HG03342 (cell line): ENCODE data around the gene USP54.
A peak's percentile ranks its signal among the peaks of the same experiment; 100 is the strongest.
"Not testable (repeated sequence)": the region's sequence is repeated elsewhere in the genome, so short reads cannot be mapped to it uniquely, and the experiment has no call there.

Experiments
- ATAC-seq: cut with Tn5 transposase; IDR thresholded peaks from one replicate; pipeline ENCODE4 v1.9.1; 2021; ENCODE audit warnings: mild to moderate bottlenecking, moderate library complexity; ENCODE audit not compliant: unreplicated experiment

USP54 gene, protein sequence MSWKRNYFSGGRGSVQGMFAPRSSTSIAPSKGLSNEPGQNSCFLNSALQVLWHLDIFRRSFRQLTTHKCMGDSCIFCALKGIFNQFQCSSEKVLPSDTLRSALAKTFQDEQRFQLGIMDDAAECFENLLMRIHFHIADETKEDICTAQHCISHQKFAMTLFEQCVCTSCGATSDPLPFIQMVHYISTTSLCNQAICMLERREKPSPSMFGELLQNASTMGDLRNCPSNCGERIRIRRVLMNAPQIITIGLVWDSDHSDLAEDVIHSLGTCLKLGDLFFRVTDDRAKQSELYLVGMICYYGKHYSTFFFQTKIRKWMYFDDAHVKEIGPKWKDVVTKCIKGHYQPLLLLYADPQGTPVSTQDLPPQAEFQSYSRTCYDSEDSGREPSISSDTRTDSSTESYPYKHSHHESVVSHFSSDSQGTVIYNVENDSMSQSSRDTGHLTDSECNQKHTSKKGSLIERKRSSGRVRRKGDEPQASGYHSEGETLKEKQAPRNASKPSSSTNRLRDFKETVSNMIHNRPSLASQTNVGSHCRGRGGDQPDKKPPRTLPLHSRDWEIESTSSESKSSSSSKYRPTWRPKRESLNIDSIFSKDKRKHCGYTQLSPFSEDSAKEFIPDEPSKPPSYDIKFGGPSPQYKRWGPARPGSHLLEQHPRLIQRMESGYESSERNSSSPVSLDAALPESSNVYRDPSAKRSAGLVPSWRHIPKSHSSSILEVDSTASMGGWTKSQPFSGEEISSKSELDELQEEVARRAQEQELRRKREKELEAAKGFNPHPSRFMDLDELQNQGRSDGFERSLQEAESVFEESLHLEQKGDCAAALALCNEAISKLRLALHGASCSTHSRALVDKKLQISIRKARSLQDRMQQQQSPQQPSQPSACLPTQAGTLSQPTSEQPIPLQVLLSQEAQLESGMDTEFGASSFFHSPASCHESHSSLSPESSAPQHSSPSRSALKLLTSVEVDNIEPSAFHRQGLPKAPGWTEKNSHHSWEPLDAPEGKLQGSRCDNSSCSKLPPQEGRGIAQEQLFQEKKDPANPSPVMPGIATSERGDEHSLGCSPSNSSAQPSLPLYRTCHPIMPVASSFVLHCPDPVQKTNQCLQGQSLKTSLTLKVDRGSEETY (N-terminal part only)

DNA sequence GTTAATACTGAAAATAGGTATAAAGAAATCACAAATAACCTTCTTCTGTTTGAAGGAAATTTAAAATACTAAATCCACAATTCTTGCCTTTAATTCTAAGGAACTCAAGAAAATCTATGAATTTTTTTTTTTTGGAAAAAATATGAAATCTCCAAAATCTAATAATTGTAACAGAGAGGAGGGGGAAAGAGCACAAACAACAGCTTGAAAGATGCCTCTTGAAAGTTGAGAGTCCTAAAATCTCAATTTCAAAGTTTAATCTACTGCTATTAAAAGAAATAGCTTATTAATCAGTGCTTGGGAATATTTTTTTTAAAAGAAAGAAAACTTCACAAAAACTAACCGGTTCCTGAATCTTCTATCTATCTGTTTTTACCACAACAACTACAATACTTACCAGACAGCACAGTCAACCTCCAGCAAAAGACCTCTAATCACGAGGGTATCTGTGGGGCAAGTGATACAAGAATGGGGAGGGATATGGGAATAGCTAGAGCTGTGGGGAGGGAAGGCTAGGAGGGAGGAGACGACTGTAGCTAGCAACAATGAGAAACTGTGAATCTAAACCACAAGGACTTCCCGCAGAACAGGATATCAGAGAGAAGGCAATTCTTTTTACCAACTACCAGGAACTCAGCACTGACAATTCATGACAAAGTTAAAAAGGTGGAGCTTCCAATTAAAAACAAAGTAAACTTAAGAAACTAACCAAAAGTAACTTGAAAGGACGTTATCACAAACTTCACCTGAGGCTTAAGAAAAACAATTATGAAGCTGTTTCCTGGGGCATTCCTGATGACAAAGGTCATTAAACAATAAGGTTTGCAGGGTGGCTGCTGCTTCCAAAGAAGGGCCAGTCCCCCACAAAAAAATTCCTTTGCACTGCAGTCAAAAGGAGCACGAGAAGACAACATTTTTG is at the start of gene USP54:
Gene USP54 (minus strand): TSS at position 462 of the 919 bp plus-strand sequence. CDS start 15,684 bp downstream, outside the sequence.
- no peak for ATAC-seq

DNA sequence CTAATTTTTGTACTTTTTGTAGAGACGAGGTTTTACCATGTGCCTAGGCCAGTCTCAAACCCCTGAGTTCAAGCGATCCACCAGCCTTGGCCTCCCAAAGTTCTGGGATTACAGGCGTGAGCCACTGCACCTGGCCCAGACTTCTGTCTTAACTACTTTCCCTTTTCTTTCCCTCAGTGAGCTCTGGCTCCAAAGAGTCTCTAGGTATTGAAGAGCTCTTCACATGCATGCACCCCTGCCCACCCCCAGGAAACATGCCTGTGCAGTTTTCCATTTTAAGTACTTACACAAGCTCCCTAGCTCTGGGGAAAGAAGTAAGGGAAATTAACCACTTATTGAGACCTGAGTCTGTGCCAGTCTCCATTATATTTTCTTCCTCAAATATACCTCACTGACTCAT is 48.1 kb upstream of the USP54 start:
- no peak for ATAC-seq

DNA sequence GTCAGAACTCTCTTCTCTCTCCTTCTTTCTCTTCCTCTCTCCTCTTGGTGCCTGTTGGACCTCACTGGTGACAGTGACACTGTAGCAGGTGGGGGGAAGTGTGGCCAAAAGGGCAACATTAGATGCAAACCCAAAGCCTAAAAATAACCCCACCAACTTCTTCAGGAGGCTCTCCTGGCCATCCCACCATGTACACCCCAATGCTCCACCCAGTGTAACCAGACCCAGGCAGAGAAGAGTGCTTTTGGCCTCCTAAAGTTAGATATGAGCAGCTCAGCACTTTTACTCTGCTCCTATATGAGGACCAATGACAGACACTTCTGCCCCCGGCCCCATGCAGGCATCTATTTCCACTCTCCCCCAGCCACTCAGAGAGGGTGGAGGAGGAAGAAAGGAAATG is 44.6 kb upstream of the USP54 start:
- no peak for ATAC-seq

DNA sequence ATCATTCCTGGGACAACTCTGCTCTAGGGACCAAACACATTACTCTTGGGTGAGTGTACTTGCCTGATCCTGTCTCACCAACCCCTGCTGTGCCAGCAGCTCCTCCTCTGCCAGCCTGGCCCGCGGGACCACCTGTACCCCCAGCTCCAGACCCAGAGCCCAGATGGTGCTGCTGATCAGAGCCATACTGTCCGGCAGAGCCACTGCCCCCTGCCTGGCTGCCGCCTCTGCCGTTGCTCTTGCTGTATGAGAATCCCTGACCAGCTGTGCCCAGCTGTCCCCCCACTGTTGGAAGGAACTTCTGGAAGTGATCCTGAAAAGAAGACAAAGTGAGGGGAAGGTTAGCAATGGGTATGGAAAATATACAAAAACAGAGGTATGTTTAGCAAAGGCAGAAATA is 43.3 kb upstream of the USP54 start:
- no peak for ATAC-seq

DNA sequence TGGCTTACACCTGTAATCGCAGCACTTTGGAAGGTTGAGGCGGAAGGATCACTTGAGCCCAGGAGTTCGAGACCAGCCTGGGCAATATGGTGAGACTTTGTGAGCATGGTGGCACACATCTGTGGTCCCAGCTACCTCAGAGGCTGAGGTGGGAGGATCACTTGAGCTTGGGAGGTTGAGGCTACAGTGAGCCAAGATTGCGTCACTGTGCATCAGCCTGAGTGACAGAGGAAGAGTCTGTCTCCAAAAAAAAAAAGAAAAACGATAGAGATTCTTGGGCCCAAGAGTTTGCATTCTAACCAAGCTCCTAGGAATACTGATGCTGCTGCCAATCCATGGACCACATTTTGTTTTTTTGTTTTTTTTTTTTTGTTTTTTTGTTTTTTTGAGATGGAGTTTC is 38.0 kb upstream of the USP54 start:
- ATAC-seq = no peak

DNA sequence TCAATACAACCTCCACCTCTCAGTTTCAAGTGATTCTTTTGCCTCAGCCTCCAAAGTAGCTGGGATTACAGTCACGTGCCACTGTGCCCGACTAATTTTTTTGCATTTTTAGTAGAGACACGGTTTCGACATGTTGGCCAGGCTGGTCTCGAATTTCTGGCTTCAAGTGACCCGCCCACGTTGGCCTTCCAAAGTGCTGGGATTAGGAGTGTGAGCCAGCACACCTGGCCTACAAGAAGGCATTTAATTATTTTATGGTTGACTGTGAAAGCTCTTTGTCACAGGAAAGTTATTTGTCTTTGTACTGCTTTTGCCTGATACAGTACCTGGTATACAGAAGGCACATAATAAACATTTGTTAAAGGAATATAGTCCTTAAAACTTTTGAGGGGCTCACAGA is 37.3 kb upstream of the USP54 start:
- ATAC-seq = no peak

DNA sequence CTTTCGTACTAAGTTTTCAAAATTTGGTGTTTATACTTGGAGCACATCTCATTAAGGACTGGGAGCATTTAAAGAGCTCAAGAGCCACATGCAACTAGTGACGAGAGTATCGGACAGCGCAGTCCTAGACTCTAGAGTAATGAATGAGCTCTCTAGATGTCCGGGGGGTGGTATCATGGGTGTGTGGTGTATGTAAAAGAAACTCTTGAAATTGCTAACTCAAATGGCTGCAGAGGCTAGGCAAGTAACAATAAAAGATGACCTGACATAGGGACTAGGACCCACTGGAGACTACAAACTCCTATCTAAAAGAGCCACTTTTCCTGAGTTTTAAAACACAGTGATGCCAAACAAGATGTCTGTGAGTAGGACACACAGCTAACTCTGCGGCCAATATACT is 36.2 kb upstream of the USP54 start:
- no peak for ATAC-seq

DNA sequence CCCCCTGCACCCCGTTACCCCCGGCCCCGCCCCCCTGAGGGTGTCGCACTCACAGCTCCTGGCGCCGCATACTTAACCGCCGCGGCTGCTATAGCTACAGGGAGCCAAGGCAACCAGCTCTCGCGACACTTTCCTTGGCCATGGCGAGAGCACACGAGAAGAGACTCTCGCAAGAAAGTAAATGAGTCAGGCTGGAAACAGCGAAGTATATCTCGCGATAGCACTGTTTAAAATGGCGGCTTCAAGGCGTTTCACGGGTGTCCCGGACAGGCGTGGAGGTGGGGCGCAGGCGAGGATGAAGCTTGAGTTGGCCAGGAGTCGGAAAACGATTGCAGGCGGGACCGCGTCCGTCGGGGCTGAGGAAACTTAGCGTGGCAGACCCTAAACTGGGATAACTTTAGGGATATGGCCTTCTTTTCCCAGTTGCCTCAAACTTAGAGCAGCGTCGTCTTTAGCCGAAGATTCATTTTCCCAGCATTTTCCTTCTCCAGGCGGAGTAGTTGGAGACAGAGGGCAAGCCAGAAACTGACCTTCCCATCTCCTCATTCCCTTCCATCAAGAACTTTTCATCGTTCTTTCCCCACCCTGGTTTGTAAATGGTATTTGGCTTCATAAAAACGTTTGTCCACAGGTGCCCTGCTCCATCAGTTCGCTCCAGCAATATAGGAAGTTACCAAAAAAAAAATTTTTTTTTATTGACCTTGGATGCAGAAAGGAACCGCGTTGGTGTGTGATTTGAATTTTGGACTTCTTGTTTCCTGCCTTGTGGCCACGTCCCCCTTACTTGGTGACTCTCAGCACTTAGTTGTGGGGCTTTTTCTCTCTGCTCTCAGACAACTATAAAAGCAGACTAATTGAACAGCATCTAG is 35.0 kb upstream of the USP54 start:
- peak; percentile 95 for ATAC-seq

DNA sequence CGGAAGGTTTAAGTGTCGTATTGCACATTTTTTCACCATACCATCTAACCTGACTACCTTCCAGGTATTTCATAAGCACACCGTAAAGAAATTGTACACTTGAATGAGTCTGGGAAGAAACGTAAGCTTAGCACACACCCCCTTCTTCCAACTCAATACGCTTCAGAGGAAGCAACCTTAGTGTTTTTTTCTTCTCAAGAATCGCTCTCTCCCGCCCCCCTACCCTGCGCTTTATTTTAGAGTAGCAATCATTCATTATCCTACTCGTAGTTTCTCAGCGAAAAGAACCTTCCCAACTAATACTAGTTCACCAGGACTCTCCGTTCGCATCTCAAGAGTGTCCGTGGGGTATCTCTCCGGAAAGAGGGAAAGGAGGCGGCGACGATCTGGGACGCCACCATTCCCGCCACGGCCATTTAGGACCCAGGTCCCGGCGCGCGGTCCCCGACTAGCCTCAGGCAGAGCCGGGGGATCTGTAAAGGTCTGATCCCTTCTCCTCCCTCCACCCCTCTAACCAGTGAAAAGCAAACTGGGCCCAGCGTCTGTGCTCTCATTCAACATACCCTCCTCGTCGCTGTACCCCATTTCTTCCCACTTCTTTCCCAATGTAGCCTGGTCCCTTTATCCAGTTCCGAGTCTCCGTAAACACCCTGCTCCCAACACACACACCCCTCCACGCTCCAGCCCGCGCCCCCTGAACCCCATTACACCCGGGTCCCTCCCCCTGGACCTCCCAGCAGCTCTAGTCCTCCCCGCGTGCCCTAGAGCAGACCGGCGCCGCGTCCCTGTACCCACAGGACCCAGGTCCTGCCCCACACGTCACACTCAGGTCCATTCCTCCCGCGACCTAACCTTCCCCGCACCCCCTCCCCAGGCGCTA is 34.1 kb upstream of the USP54 start:
- ATAC-seq = peak; percentile 24

DNA sequence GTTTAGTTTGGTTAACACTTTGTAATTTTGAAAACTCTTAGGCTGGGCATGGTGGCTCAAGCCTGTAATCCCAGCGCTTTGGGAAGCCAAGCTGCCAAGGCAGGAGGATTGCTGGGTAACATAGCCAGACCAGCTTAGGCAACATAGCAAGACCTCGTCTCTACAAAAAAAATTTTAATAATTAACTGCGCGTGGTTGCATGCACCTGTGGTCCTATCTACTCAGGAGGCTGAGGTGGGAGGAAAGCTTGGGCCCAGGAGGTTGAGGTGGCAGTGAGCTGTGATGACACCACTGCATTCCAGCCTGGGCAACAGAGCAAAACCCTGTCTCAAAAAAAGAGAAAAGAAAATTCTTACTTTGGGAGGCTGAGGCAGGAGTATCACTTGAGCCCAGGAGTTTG is 31.9 kb upstream of the USP54 start:
- no peak for ATAC-seq

DNA sequence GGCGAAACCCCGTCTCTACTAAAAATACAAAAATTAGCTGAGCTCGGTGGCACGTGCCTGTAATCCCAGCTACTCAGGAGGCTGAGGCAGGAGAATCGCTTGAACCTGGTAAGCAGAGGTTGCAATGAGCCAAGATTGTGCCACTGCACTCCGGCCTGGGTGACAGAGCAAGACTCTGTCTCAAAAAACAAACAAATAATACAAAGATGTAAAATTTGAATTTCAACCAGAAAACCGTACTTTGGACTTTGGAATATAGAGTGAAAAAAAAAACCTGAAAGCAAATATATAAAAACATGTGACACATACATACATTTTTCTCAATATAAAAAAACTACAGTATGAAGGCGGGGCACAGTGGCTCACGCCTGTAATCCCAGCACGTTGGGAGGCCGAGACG is 29.8 kb upstream of the USP54 start:
- not testable (repeated sequence) for ATAC-seq

DNA sequence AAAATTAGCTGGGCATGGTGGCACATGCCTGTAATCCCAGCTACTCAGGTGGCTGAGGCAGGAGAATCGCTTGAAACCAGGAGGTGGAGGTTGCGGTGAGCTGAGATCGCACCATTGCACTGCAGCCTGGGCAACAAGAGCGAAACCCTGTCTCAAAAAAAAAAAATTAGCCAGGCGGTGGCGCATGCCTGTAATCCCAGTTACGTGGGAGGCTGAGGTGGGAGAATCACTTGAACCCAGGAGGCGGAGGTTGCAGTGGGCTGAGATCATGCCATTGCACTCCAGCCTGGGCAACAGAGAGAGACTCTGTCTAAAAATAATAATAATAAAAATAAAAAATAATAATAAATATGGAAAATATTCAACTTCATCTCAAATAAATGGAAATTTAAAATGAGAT is 26.0 kb upstream of the USP54 start:
- not testable (repeated sequence) for ATAC-seq

DNA sequence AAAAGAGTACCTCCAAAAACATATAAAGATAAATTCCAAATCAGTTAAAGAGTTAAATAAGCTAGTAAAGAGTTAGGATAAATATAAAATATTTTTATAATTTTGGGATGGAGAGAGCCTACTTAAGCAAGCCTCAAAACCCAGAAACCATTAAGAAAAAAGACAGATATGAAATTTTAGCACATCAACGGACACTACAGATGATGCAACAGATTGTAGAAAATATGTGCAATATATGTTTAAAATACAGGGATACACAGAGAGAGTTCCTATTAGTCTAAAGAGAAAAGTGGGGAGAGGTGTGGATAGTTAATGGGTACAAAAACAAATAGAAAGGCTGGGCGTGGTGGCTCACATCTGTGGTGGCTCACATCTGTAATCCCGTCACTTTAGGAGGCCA is 23.6 kb upstream of the USP54 start:
- no peak for ATAC-seq

DNA sequence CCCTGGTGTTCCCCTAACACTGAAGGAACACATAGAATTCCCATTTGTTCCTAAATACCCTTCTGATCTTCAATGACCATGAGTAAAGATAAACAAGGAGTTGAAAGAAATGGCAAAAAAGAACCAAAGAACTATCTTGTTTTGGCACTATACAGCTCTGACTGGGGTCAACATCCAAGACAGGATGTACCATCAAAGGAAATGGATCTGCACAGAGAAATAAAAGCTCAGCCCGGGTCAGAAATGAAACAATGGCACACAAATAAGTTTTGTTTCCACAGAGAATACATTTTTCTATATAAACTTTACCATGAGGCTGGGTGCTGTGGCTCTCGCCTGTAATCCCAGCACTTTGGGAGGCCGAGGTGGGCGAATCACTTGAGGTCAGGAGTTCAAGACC is 18.0 kb upstream of the USP54 start:
- no peak for ATAC-seq

DNA sequence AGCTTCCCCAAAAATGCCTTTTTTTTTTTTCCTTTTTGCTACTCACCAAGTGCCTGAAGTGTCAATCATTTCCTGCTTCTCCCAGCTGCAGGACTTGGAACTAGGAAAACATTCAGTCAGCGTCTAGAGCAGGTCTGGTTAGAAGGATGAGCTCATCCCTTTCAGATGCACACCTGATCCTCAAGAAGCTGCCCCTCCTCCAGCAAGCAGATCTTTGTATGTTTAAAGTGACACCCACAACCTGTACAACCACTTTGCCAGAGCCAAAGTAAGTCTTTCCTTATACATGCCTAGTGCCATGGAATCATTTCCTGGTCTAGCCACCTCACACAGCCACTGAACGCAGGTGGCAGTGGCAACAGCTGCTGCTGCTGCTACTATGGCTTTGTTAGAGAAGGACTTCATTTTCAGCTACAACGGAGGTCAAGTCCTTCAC is 10.4 kb upstream of the USP54 start:
- no peak for ATAC-seq

DNA sequence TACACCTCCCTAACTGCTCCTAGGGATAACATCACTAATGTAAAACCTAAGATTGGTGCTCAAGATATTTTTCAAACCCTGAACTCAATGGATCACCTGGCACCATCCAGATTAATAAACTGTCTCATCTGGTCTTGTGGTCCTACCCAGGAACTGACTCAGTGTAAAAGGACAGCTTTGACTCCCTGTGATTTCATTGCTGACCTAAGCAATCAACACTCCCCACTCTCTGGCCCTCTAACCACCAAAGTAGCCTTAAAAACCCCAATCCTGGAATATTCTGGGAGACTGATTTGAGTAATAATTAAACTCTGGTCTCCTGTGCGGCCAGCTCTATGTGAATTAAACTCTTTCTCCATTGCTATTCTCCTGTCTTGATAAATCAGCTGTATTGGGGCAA is 6.2 kb upstream of the USP54 start:
- no peak for ATAC-seq

DNA sequence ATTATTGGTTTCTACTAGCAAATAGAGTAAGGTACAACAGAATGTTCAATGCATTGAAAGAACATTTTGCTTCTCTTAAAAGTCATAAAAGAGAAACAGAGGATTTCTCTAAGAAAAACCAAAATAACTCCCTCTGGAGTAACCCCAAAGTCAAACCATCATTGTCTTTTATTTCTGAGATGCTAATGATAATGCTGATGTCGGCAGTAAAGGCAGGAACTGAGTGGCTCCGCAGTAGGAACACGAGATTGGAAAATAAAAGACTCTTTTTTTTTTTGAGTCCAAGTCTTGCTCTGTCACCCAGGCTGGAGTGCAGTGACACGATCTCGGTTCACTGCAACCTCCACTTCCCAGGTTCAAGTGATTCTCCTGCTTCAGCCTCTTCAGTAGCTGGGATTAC is 2.7 kb upstream of the USP54 start:
- no peak for ATAC-seq

DNA sequence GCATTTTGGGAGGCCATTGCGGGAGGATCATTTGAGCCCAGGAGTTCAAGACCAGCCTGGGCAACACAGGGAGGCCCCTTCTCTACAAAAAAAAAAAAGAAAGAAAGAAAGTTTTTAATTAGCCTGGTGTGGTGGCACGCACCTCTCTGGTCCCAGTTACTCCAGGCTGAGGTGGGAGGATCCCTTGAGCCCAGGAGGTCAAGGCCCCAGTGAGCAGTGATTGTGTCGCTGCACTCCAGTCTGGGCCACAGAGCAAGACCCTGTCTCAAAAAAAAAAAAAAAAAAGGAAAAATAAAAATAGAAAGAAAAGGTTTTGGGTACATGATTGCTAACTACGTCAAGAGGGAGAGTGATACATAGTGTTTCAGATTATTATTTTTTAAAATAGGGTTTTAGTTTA is 2.0 kb upstream of the USP54 start:
- ATAC-seq = no peak
